Nephron (organoid): ENCODE measurements around the gene COL18A1.

Experiments
- H3K27ac Mint-ChIP-seq, 3 experiments: 2 replicates each; pipeline ENCODE4 v1.8.0; 2020; ENCODE audit warnings: mixed read lengths in 3 of 3, mild to moderate bottlenecking in 2 of 3, moderate library complexity in 1 of 3
- H3K27me3 Mint-ChIP-seq: 2 replicates; pipeline ENCODE4 v1.8.0; 2021; ENCODE audit warnings: low read depth, mild to moderate bottlenecking, moderate library complexity, mixed read lengths
- H3K36me3 Mint-ChIP-seq: 2 replicates; pipeline ENCODE4 v1.8.0; 2020; ENCODE audit warnings: low read depth, mixed read lengths
- H3K4me1 Mint-ChIP-seq: 2 replicates; pipeline ENCODE4 v1.8.0; 2020; ENCODE audit warnings: mixed read lengths
- H3K4me3 Mint-ChIP-seq, 3 experiments: 2 replicates each; pipeline ENCODE4 v1.8.0; 2020; ENCODE audit warnings: mild to moderate bottlenecking in 3 of 3, mixed read lengths in 3 of 3, moderate library complexity in 2 of 3
- H3K9me3 Mint-ChIP-seq: 2 replicates; pipeline ENCODE4 v1.8.0; 2020; ENCODE audit warnings: mixed read lengths
- CTCF ChIP-seq, 3 experiments: fragments of 200-600 bp; sonication (generic); IDR thresholded peaks; one replicate each; pipeline ENCODE4 v1.5.0; 2021; ENCODE audit warnings: antibody characterized with exemption in 3 of 3; ENCODE audit not compliant: unreplicated experiment in 3 of 3

Gene COL18A1

GRCh38 chr21:45562402-45562801, 157.4 kb downstream of the COL18A1 start:
- no peak overlapping the region for H3K4me3 Mint-ChIP-seq
- no peak overlapping the region for H3K27ac Mint-ChIP-seq
- H3K4me1 Mint-ChIP-seq: peaks cover 10% of the 10 kb centered on the region
- TF ChIP-seq CTCF (IDR thresholded peaks at IDR 0.05; ENCODE audit: unreplicated experiment in 3 of 3): no peak
- H3K9me3 Mint-ChIP-seq: peaks cover 12% of the 10 kb centered on the region
- no peaks in the 10 kb centered on the region for H3K36me3 Mint-ChIP-seq
- peaks cover 5% of the 10 kb centered on the region for H3K27me3 Mint-ChIP-seq

DNA sequence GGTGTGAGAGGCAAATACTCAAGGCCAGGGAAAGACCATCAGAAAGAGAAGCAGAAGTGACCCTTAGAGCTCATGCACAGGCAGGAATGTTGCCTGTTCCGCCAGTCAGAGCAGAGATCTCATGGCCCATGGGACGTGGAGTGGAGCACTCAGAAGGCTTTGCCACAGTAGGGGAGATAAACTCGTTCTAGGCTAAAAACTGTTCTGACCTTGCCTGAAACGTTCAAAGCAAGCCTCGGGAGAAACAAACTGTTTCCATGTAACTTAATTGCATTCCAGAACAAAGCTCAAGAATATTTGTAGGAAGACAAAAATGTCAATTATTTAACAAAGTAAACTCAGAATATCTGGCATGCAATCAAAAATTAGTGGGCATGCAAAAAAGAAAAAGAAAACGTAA, 158.0 kb downstream of the COL18A1 start:
- H3K36me3 Mint-ChIP-seq: no peaks in the 10 kb centered on the region
- no peak for TF ChIP-seq CTCF (IDR thresholded peaks at IDR 0.05; ENCODE audit: unreplicated experiment in 3 of 3)
- H3K27ac Mint-ChIP-seq: peak overlapping the region in 1 of 3 experiments; percentile 10
- peaks cover 12% of the 10 kb centered on the region for H3K9me3 Mint-ChIP-seq
- H3K27me3 Mint-ChIP-seq: peaks cover 5% of the 10 kb centered on the region
- peaks cover 10% of the 10 kb centered on the region for H3K4me1 Mint-ChIP-seq
- H3K4me3 Mint-ChIP-seq: no peak overlapping the region
